Stimulated activated CD8-positive, alpha-beta memory T cell treated with anti-CD3 and anti-CD28 coated beads, Interleukin-4, amount 100 ng/mL, for 48 hours (primary cell): ENCODE results near the gene SLC12A3.
"Not testable (repeated sequence)": the region's sequence is repeated elsewhere in the genome, so short reads cannot be mapped to it uniquely, and the experiment has no call there.

Source experiments
- DNase-seq: peaks from one replicate; pipeline ENCODE4 v3.0.0-alpha.2; 2020

SLC12A3 gene

GRCh38 chr16:56848955-56849689 is 15.9 kb upstream of the SLC12A3 start:
- DNase-seq, result no peak

- DNase-seq, result no peak
These were observed 15.0 kb upstream of the SLC12A3 start for GRCh38 chr16:56849690-56850680.

GRCh38 chr16:56851671-56852400 is 13.2 kb upstream of the SLC12A3 start:
- no peak for DNase-seq

GRCh38 chr16:56852401-56852730 is 12.6 kb upstream of the SLC12A3 start:
- no peak for DNase-seq

- DNase-seq, result no peak
These were observed 12.0 kb upstream of the SLC12A3 start for GRCh38 chr16:56852968-56853367.

- DNase-seq, result no peak
These were observed 9.8 kb upstream of the SLC12A3 start for GRCh38 chr16:56855201-56855600.

- no peak for DNase-seq
These were observed 9.1 kb upstream of the SLC12A3 start for GRCh38 chr16:56855946-56856345.

- no peak for DNase-seq
These were observed 8.0 kb upstream of the SLC12A3 start for GRCh38 chr16:56856876-56857447.

GRCh38 chr16:56858374-56858773 is 6.6 kb upstream of the SLC12A3 start:
- no peak for DNase-seq

GRCh38 chr16:56859636-56860035 is 5.4 kb upstream of the SLC12A3 start:
- no peak for DNase-seq

GRCh38 chr16:56860226-56861020 is 4.6 kb upstream of the SLC12A3 start:
- DNase-seq, result peak; percentile 57

GRCh38 chr16:56861092-56861610 is 3.9 kb upstream of the SLC12A3 start:
- no peak for DNase-seq

GRCh38 chr16:56861756-56862155 is 3.3 kb upstream of the SLC12A3 start:
- no peak for DNase-seq

GRCh38 chr16:56862776-56863175 is 2.2 kb upstream of the SLC12A3 start:
- DNase-seq, result no peak

- no peak for DNase-seq
These were observed 521 bp downstream of the SLC12A3 start for GRCh38 chr16:56865394-56866062.

GRCh38 chr16:56866955-56867830 is 2.2 kb downstream of the SLC12A3 start:
- DNase-seq, result peak; percentile 52

GRCh38 chr16:56868175-56868574 is 3.2 kb downstream of the SLC12A3 start:
- no peak for DNase-seq

GRCh38 chr16:56868766-56869165 is 3.8 kb downstream of the SLC12A3 start:
- not testable (repeated sequence) for DNase-seq

- DNase-seq, result peak; percentile 67
These were observed 4.7 kb downstream of the SLC12A3 start for GRCh38 chr16:56869513-56870275.
